SK-N-MC (cell line): ENCODE measurements around the gene PTPRN2.

Source experiments
- EZH2 ChIP-seq: fragments of 200-600 bp; sonication (generic); IDR thresholded peaks from one replicate; pipeline ENCODE4 v1.6.1; 2017; ENCODE audit warnings: antibody characterized with exemption
- POLR2AphosphoS5 ChIP-seq: IDR thresholded peaks from 2 replicates; pipeline ENCODE4 v1.6.1; 2012; ENCODE audit warnings: mild to moderate bottlenecking, low read depth, low read length, borderline replicate concordance

GRCh38 chr7:157538735-157539134, 1048.9 kb downstream of the PTPRN2 start:
- TF ChIP-seq POLR2AphosphoS5 (no peak), EZH2 (no peak)
